ENCODE data around the gene GRB10.

GRB10 gene

GRCh38 chr7:50608196-50608906, 174.3 kb downstream of the GRB10 start:
- WGBS, 2 experiments (ENCODE audit: insufficient coverage in 2 of 2), result 93% methylated on average over 4 to 5 of the region's 9 CpGs
- Histone ChIP-seq H3K9me3 (ENCODE audit: control insufficient read depth, low read length) (no peaks in the 10 kb centered on the region), H3K36me3 (ENCODE audit: control insufficient read depth, insufficient read depth, low read length) (peaks cover 92% of the 10 kb centered on the region), H3K4me3 (ENCODE audit: extremely low read depth, insufficient read depth, low read length, poor library complexity, severe bottlenecking) (no peak overlapping the region), H3K27ac (ENCODE audit: low read depth, low read length, severe bottlenecking) (no peak overlapping the region), H3K4me1 (ENCODE audit: control insufficient read depth, insufficient read depth, low read length, poor library complexity, severe bottlenecking) (no peaks in the 10 kb centered on the region)

GRCh38 chr7:50607524-50608125, 175.1 kb downstream of the GRB10 start:
- WGBS, 2 experiments (ENCODE audit: insufficient coverage in 2 of 2), result 94 to 100% methylated on average over 4 to 5 of the region's 6 CpGs
- H3K27ac ChIP-seq (ENCODE audit: low read depth, low read length, severe bottlenecking), result no peak overlapping the region
- H3K4me3 ChIP-seq (ENCODE audit: extremely low read depth, insufficient read depth, low read length, poor library complexity, severe bottlenecking), result no peak overlapping the region
- H3K4me1 ChIP-seq (ENCODE audit: control insufficient read depth, insufficient read depth, low read length, poor library complexity, severe bottlenecking), result no peaks in the 10 kb centered on the region
- no peaks in the 10 kb centered on the region for H3K9me3 ChIP-seq (ENCODE audit: control insufficient read depth, low read length)
- H3K36me3 ChIP-seq (ENCODE audit: control insufficient read depth, insufficient read depth, low read length), result peaks cover 92% of the 10 kb centered on the region

GRCh38 chr7:50605059-50605458, 177.6 kb downstream of the GRB10 start:
- peaks cover 78% of the 10 kb centered on the region for H3K36me3 ChIP-seq (ENCODE audit: control insufficient read depth, insufficient read depth, low read length)
- H3K4me1 ChIP-seq (ENCODE audit: control insufficient read depth, insufficient read depth, low read length, poor library complexity, severe bottlenecking), result no peaks in the 10 kb centered on the region
- no peaks in the 10 kb centered on the region for H3K9me3 ChIP-seq (ENCODE audit: control insufficient read depth, low read length)
- no peak overlapping the region for H3K27ac ChIP-seq (ENCODE audit: low read depth, low read length, severe bottlenecking)
- H3K4me3 ChIP-seq (ENCODE audit: extremely low read depth, insufficient read depth, low read length, poor library complexity, severe bottlenecking), result no peak overlapping the region
- WGBS, 2 experiments (ENCODE audit: insufficient coverage in 2 of 2), result 94 to 98% methylated on average over 10 to 13 of the region's 13 CpGs

- H3K4me1 ChIP-seq (ENCODE audit: control insufficient read depth, insufficient read depth, low read length, poor library complexity, severe bottlenecking), result no peaks in the 10 kb centered on the region
- peaks cover 81% of the 10 kb centered on the region for H3K36me3 ChIP-seq (ENCODE audit: control insufficient read depth, insufficient read depth, low read length)
- no peak overlapping the region for H3K27ac ChIP-seq (ENCODE audit: low read depth, low read length, severe bottlenecking)
- H3K4me3 ChIP-seq (ENCODE audit: extremely low read depth, insufficient read depth, low read length, poor library complexity, severe bottlenecking), result no peak overlapping the region
- 95 to 97% methylated on average over 5 to 6 of the region's 7 CpGs for WGBS, 2 experiments (ENCODE audit: insufficient coverage in 2 of 2)
- H3K9me3 ChIP-seq (ENCODE audit: control insufficient read depth, low read length), result no peaks in the 10 kb centered on the region
Measured at GRCh38 chr7:50603287-50603686, 179.4 kb downstream of the GRB10 start.

GRCh38 chr7:50599385-50599784, 183.3 kb downstream of the GRB10 start:
- no peak overlapping the region for H3K27ac ChIP-seq (ENCODE audit: low read depth, low read length, severe bottlenecking)
- H3K36me3 ChIP-seq (ENCODE audit: control insufficient read depth, insufficient read depth, low read length), result peaks cover 78% of the 10 kb centered on the region
- no peak overlapping the region for H3K4me3 ChIP-seq (ENCODE audit: extremely low read depth, insufficient read depth, low read length, poor library complexity, severe bottlenecking)
- WGBS, 2 experiments (ENCODE audit: insufficient coverage in 2 of 2), result 97 to 98% methylated on average over 12 of the region's 12 CpGs
- H3K4me1 ChIP-seq (ENCODE audit: control insufficient read depth, insufficient read depth, low read length, poor library complexity, severe bottlenecking), result no peaks in the 10 kb centered on the region
- no peaks in the 10 kb centered on the region for H3K9me3 ChIP-seq (ENCODE audit: control insufficient read depth, low read length)

- WGBS, 2 experiments (ENCODE audit: insufficient coverage in 2 of 2), result 94 to 96% methylated on average over 12 to 13 of the region's 18 CpGs
- Histone ChIP-seq H3K9me3 (ENCODE audit: control insufficient read depth, low read length) (no peaks in the 10 kb centered on the region), H3K36me3 (ENCODE audit: control insufficient read depth, insufficient read depth, low read length) (peaks cover 73% of the 10 kb centered on the region), H3K4me3 (ENCODE audit: extremely low read depth, insufficient read depth, low read length, poor library complexity, severe bottlenecking) (no peak overlapping the region), H3K27ac (ENCODE audit: low read depth, low read length, severe bottlenecking) (no peak overlapping the region), H3K4me1 (ENCODE audit: control insufficient read depth, insufficient read depth, low read length, poor library complexity, severe bottlenecking) (no peaks in the 10 kb centered on the region)
Measured at GRCh38 chr7:50598460-50599343, 184.0 kb downstream of the GRB10 start.

GRCh38 chr7:50596484-50596883, 186.2 kb downstream of the GRB10 start:
- WGBS, 2 experiments (ENCODE audit: insufficient coverage in 2 of 2), result 100% methylated on average over 1 of the region's 4 CpGs; no CpG with 5 or more reads in 1 of the 2 experiments

GRCh38 chr7:50595491-50596102, 187.1 kb downstream of the GRB10 start:
- Histone ChIP-seq H3K36me3 (ENCODE audit: control insufficient read depth, insufficient read depth, low read length) (peaks cover 82% of the 10 kb centered on the region), H3K4me3 (ENCODE audit: extremely low read depth, insufficient read depth, low read length, poor library complexity, severe bottlenecking) (no peak overlapping the region), H3K27ac (ENCODE audit: low read depth, low read length, severe bottlenecking) (no peak overlapping the region), H3K9me3 (ENCODE audit: control insufficient read depth, low read length) (no peaks in the 10 kb centered on the region), H3K4me1 (ENCODE audit: control insufficient read depth, insufficient read depth, low read length, poor library complexity, severe bottlenecking) (no peaks in the 10 kb centered on the region)
- 70 to 80% methylated on average over 1 of the region's 5 CpGs for WGBS, 2 experiments (ENCODE audit: insufficient coverage in 2 of 2)

More at GRCh38 chr7:50596484-50596883, 186.2 kb downstream of the GRB10 start:
- no peaks in the 10 kb centered on the region for H3K4me1 ChIP-seq (ENCODE audit: control insufficient read depth, insufficient read depth, low read length, poor library complexity, severe bottlenecking)
- H3K36me3 ChIP-seq (ENCODE audit: control insufficient read depth, insufficient read depth, low read length), result peaks cover 80% of the 10 kb centered on the region
- no peaks in the 10 kb centered on the region for H3K9me3 ChIP-seq (ENCODE audit: control insufficient read depth, low read length)
- no peak overlapping the region for H3K27ac ChIP-seq (ENCODE audit: low read depth, low read length, severe bottlenecking)
- H3K4me3 ChIP-seq (ENCODE audit: extremely low read depth, insufficient read depth, low read length, poor library complexity, severe bottlenecking), result no peak overlapping the region

- 91 to 97% methylated on average over 5 to 6 of the region's 7 CpGs for WGBS, 2 experiments (ENCODE audit: insufficient coverage in 2 of 2)
- H3K9me3 ChIP-seq (ENCODE audit: control insufficient read depth, low read length), result no peaks in the 10 kb centered on the region
- H3K4me1 ChIP-seq (ENCODE audit: control insufficient read depth, insufficient read depth, low read length, poor library complexity, severe bottlenecking), result no peaks in the 10 kb centered on the region
- no peak overlapping the region for H3K4me3 ChIP-seq (ENCODE audit: extremely low read depth, insufficient read depth, low read length, poor library complexity, severe bottlenecking)
- peaks cover 85% of the 10 kb centered on the region for H3K36me3 ChIP-seq (ENCODE audit: control insufficient read depth, insufficient read depth, low read length)
- H3K27ac ChIP-seq (ENCODE audit: low read depth, low read length, severe bottlenecking), result no peak overlapping the region
Measured at GRCh38 chr7:50594734-50595485, 187.8 kb downstream of the GRB10 start.

- Histone ChIP-seq H3K4me3 (ENCODE audit: extremely low read depth, insufficient read depth, low read length, poor library complexity, severe bottlenecking) (no peak overlapping the region), H3K9me3 (ENCODE audit: control insufficient read depth, low read length) (no peaks in the 10 kb centered on the region), H3K4me1 (ENCODE audit: control insufficient read depth, insufficient read depth, low read length, poor library complexity, severe bottlenecking) (no peaks in the 10 kb centered on the region), H3K27ac (ENCODE audit: low read depth, low read length, severe bottlenecking) (no peak overlapping the region), H3K36me3 (ENCODE audit: control insufficient read depth, insufficient read depth, low read length) (peaks cover 78% of the 10 kb centered on the region)
- 78 to 94% methylated on average over 2 to 3 of the region's 4 CpGs for WGBS, 2 experiments (ENCODE audit: insufficient coverage in 2 of 2)
Measured at GRCh38 chr7:50594136-50594535, 188.6 kb downstream of the GRB10 start.

Measured in mesodermal cell (in vitro differentiated cells).